Skeletal muscle cell (primary cell): ENCODE data around the gene PTDSS2.

Source experiments
- DNase-seq: peaks from one replicate; pipeline ENCODE4 v3.0.0-alpha.2; 2010; ENCODE audit warnings: low read depth
- H3K4me3 ChIP-seq: 2 replicates; pipeline ENCODE4 v1.5.1; 2011; ENCODE audit warnings: low read depth, mild to moderate bottlenecking, control low read depth, low read length, moderate library complexity

Gene PTDSS2

GRCh38 chr11:518463-519202 lies 68.6 kb downstream of the PTDSS2 start:
- peak overlapping the region; percentile 45 for H3K4me3 ChIP-seq
- DNase-seq, result peak; percentile 81

GRCh38 chr11:520428-521176 lies 70.5 kb downstream of the PTDSS2 start:
- H3K4me3 ChIP-seq, result no peak overlapping the region
- no peak for DNase-seq

- DNase-seq, result no peak
- no peak overlapping the region for H3K4me3 ChIP-seq
These were observed 71.2 kb downstream of the PTDSS2 start for GRCh38 chr11:521177-521688.

- no peak for DNase-seq
- no peak overlapping the region for H3K4me3 ChIP-seq
These were observed 76.1 kb downstream of the PTDSS2 start for GRCh38 chr11:526192-526591.

GRCh38 chr11:528166-528814 lies 78.2 kb downstream of the PTDSS2 start:
- no peak overlapping the region for H3K4me3 ChIP-seq
- DNase-seq, result no peak

GRCh38 chr11:528815-529727 lies 79.0 kb downstream of the PTDSS2 start:
- H3K4me3 ChIP-seq, result no peak overlapping the region
- no peak for DNase-seq

GRCh38 chr11:529728-530411 lies 79.8 kb downstream of the PTDSS2 start:
- no peak for DNase-seq
- no peak overlapping the region for H3K4me3 ChIP-seq

GRCh38 chr11:530960-531831 lies 81.1 kb downstream of the PTDSS2 start:
- H3K4me3 ChIP-seq, result no peak overlapping the region
- no peak for DNase-seq

- no peak for DNase-seq
- no peak overlapping the region for H3K4me3 ChIP-seq
These were observed 81.9 kb downstream of the PTDSS2 start for GRCh38 chr11:531919-532526.

- H3K4me3 ChIP-seq, result no peak overlapping the region
- no peak for DNase-seq
These were observed 82.5 kb downstream of the PTDSS2 start for GRCh38 chr11:532527-532985.

- no peak for DNase-seq
- no peak overlapping the region for H3K4me3 ChIP-seq
These were observed 83.0 kb downstream of the PTDSS2 start for GRCh38 chr11:532986-533585.

GRCh38 chr11:533586-534395 lies 83.7 kb downstream of the PTDSS2 start:
- peak overlapping the region; percentile 91 for H3K4me3 ChIP-seq
- DNase-seq, result no peak

GRCh38 chr11:534396-535209 lies 84.5 kb downstream of the PTDSS2 start:
- DNase-seq, result no peak
- peak overlapping the region; percentile 91 for H3K4me3 ChIP-seq

GRCh38 chr11:535210-535518 lies 85.1 kb downstream of the PTDSS2 start:
- peak overlapping the region; percentile 91 for H3K4me3 ChIP-seq
- no peak for DNase-seq
